ENCODE results near the gene ADK. TPM values are rescaled to one million over a fixed set of nuclear protein-coding genes. Genes with fewer than 3 reads are reported as not detected.
A peak's percentile ranks its signal among the peaks of the same experiment; 100 is the strongest.

Gene ADK
- total and polyA plus RNA-seq, 2 donors (not counting 1 experiment from before 2014, with no cell fraction given): 25.3 to 47.8 TPM

DNA sequence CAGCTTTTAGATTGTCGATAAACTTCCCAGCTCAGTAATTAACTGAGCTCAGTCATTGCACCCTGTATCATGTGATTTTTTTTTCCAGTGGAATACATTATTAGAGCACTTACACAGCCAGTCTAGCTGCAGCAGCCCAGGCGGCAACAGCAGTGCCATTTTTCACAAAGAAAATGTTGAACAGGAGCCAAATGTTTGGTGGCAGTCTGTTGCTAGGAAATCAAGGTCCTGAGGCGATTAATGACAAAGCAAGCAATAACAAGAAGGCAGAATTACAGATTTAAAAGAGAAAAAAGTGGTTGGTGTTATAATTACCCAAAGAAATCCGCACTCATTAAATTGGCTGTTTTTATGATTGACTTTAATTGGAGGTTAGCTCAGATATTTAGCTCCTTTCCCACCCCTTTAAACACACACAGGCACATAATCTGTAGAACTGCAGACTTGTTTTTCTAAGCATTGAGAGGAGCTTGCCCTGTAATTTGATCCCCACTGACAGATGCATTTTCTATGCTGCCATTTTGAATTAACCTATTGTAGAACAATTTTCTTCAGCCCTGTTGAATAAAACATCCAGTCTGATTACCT is 267.4 kb downstream of the ADK start:
- Histone ChIP-seq H3K9ac (ENCODE audit: insufficient read depth, low read length) (no peak overlapping the region), H3K4me2 (ENCODE audit: extremely low read depth, insufficient read depth, low read length) (no peak overlapping the region)
- DNase-seq (ENCODE audit: low read depth in 2 of 2): peak; percentile 16 to 32

GRCh38 chr10:74419491-74419951 is 268.5 kb downstream of the ADK start:
- no peaks in the 10 kb centered on the region for H3K36me3 ChIP-seq (ENCODE audit: control insufficient read depth, insufficient read depth, low read length)
- no peaks in the 10 kb centered on the region for H3K79me2 ChIP-seq (ENCODE audit: control insufficient read depth, insufficient read depth, low read length)
- TF ChIP-seq EZH2 (IDR thresholded peaks at IDR 0.05; ENCODE audit: low read length, missing control alignments): no peak
- TF ChIP-seq, protein P1, sequence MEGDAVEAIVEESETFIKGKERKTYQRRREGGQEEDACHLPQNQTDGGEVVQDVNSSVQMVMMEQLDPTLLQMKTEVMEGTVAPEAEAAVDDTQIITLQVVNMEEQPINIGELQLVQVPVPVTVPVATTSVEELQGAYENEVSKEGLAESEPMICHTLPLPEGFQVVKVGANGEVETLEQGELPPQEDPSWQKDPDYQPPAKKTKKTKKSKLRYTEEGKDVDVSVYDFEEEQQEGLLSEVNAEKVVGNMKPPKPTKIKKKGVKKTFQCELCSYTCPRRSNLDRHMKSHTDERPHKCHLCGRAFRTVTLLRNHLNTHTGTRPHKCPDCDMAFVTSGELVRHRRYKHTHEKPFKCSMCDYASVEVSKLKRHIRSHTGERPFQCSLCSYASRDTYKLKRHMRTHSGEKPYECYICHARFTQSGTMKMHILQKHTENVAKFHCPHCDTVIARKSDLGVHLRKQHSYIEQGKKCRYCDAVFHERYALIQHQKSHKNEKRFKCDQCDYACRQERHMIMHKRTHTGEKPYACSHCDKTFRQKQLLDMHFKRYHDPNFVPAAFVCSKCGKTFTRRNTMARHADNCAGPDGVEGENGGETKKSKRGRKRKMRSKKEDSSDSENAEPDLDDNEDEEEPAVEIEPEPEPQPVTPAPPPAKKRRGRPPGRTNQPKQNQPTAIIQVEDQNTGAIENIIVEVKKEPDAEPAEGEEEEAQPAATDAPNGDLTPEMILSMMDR (conservative IDR thresholded peaks at IDR 0.05 in 1 of 2, IDR thresholded peaks at IDR 0.05 in 1 of 2; ENCODE audit: low read depth in 1 of 2, low read length in 2 of 2): no peak
- H3K9ac ChIP-seq (ENCODE audit: insufficient read depth, low read length): no peak overlapping the region
- no peak overlapping the region for H3K4me2 ChIP-seq (ENCODE audit: extremely low read depth, insufficient read depth, low read length)
- H3K27me3 ChIP-seq (ENCODE audit: control insufficient read depth, insufficient read depth, low read length): no peaks in the 10 kb centered on the region
- H3K9me3 ChIP-seq (ENCODE audit: control insufficient read depth, insufficient read depth, low read depth, low read length): no peaks in the 10 kb centered on the region
- no peaks in the 10 kb centered on the region for H4K20me1 ChIP-seq (ENCODE audit: control insufficient read depth, extremely low read depth, insufficient read depth, low read length)
- H2AFZ ChIP-seq (ENCODE audit: low read length): no peak overlapping the region
- H3K4me1 ChIP-seq (ENCODE audit: control insufficient read depth, extremely low read depth, insufficient read depth, low read length): no peaks in the 10 kb centered on the region
- H3K27ac ChIP-seq (ENCODE audit: insufficient read depth, low read length): no peak overlapping the region
- no peak for DNase-seq (ENCODE audit: low read depth in 2 of 2)
- no peak overlapping the region for H3K4me3 ChIP-seq (replicated peaks in 1 of 4; ENCODE audit: control extremely low read depth in 1 of 4, insufficient read depth in 1 of 4, low read depth in 3 of 4, low read length in 4 of 4)

More for the DNA sequence above, 267.4 kb downstream of the ADK start:
- Histone ChIP-seq H3K27me3 (ENCODE audit: control insufficient read depth, insufficient read depth, low read length) (no peaks in the 10 kb centered on the region), H3K9me3 (ENCODE audit: control insufficient read depth, insufficient read depth, low read depth, low read length) (no peaks in the 10 kb centered on the region), H3K4me1 (ENCODE audit: control insufficient read depth, extremely low read depth, insufficient read depth, low read length) (no peaks in the 10 kb centered on the region), H3K79me2 (ENCODE audit: control insufficient read depth, insufficient read depth, low read length) (no peaks in the 10 kb centered on the region), H3K27ac (ENCODE audit: insufficient read depth, low read length) (no peak overlapping the region), H3K36me3 (ENCODE audit: control insufficient read depth, insufficient read depth, low read length) (no peaks in the 10 kb centered on the region), H4K20me1 (ENCODE audit: control insufficient read depth, extremely low read depth, insufficient read depth, low read length) (no peaks in the 10 kb centered on the region), H3K4me3 (replicated peaks in 1 of 4; ENCODE audit: control extremely low read depth in 1 of 4, insufficient read depth in 1 of 4, low read depth in 3 of 4, low read length in 4 of 4) (no peak overlapping the region), H2AFZ (ENCODE audit: low read length) (no peak overlapping the region)
- TF ChIP-seq EZH2 (IDR thresholded peaks at IDR 0.05; ENCODE audit: low read length, missing control alignments): no peak
- TF ChIP-seq, protein P1 (conservative IDR thresholded peaks at IDR 0.05 in 1 of 2, IDR thresholded peaks at IDR 0.05 in 1 of 2; ENCODE audit: low read depth in 1 of 2, low read length in 2 of 2): no peak

- TF ChIP-seq, protein P1 (conservative IDR thresholded peaks at IDR 0.05 in 1 of 2, IDR thresholded peaks at IDR 0.05 in 1 of 2; ENCODE audit: low read depth in 1 of 2, low read length in 2 of 2): peak; percentile 35 to 50
- no peak for TF ChIP-seq EZH2 (IDR thresholded peaks at IDR 0.05; ENCODE audit: low read length, missing control alignments)
- no peaks in the 10 kb centered on the region for H3K4me1 ChIP-seq (ENCODE audit: control insufficient read depth, extremely low read depth, insufficient read depth, low read length)
- H3K79me2 ChIP-seq (ENCODE audit: control insufficient read depth, insufficient read depth, low read length): no peaks in the 10 kb centered on the region
- peak; percentile 16 to 41 for DNase-seq (ENCODE audit: low read depth in 2 of 2)
- H3K4me2 ChIP-seq (ENCODE audit: extremely low read depth, insufficient read depth, low read length): no peak overlapping the region
- H3K4me3 ChIP-seq (replicated peaks in 1 of 4; ENCODE audit: control extremely low read depth in 1 of 4, insufficient read depth in 1 of 4, low read depth in 3 of 4, low read length in 4 of 4): no peak overlapping the region
- no peak overlapping the region for H3K9ac ChIP-seq (ENCODE audit: insufficient read depth, low read length)
- no peak overlapping the region for H2AFZ ChIP-seq (ENCODE audit: low read length)
- no peaks in the 10 kb centered on the region for H4K20me1 ChIP-seq (ENCODE audit: control insufficient read depth, extremely low read depth, insufficient read depth, low read length)
- H3K27me3 ChIP-seq (ENCODE audit: control insufficient read depth, insufficient read depth, low read length): no peaks in the 10 kb centered on the region
- no peaks in the 10 kb centered on the region for H3K36me3 ChIP-seq (ENCODE audit: control insufficient read depth, insufficient read depth, low read length)
- no peak overlapping the region for H3K27ac ChIP-seq (ENCODE audit: insufficient read depth, low read length)
- no peaks in the 10 kb centered on the region for H3K9me3 ChIP-seq (ENCODE audit: control insufficient read depth, insufficient read depth, low read depth, low read length)
These were observed 268.9 kb downstream of the ADK start for GRCh38 chr10:74419958-74420375.

Measured in fibroblast of lung (primary cell).